ENCODE data around the gene LFNG.

LFNG gene

DNA sequence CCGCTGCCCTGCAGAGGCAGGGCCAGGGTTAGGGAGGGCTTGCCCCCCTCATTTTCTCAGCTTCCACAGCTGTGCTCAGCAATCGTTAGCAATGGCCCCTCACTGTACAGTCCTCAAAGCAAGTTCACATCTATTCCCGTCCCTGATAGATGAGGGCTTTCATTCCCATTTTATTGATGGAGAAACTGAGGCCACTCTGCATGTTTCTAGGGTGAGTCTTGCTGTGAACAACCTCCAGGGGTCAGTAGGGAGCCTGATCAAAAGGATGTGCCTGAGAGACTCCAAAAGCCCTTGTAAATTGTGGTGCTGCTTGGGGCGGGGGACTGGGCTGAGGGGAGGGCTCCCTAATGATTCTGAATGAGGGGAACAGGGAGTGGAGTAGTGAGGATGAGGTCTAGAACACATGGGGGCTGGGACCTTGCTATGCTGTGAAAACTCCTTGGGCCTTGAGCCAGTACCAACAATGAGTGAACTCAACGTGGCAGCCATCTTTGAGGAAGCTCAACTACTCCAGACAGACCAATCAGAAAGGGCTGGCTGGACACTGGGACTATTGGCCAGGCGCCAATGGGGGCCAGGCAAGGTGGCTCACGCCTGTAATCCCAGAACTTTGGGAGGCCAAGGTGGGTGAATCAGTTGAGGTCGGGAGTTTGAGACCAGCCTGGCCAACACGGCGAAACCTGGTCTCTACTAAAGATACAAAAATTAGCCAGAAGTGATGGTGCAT, 36.7 kb upstream of the LFNG start:
- H3K36me3 ChIP-seq (ENCODE audit: low read depth) = no peaks in the 10 kb centered on the region
- no peak overlapping the region for H3K27ac ChIP-seq (ENCODE audit: poor library complexity, severe bottlenecking)
- peaks cover 3% of the 10 kb centered on the region for H3K9me3 ChIP-seq (ENCODE audit: severe bottlenecking)
- DNase-seq (ENCODE audit: low spot score) = no peak
- H3K4me3 ChIP-seq (ENCODE audit: severe bottlenecking) = no peak overlapping the region
- H3K4me1 ChIP-seq (ENCODE audit: insufficient read depth, poor library complexity, severe bottlenecking) = no peaks in the 10 kb centered on the region
- ATAC-seq (ENCODE audit: low read depth) = no peak
- H3K27me3 ChIP-seq (ENCODE audit: insufficient read depth, poor library complexity, severe bottlenecking) = no peaks in the 10 kb centered on the region
- TF ChIP-seq, protein P1, sequence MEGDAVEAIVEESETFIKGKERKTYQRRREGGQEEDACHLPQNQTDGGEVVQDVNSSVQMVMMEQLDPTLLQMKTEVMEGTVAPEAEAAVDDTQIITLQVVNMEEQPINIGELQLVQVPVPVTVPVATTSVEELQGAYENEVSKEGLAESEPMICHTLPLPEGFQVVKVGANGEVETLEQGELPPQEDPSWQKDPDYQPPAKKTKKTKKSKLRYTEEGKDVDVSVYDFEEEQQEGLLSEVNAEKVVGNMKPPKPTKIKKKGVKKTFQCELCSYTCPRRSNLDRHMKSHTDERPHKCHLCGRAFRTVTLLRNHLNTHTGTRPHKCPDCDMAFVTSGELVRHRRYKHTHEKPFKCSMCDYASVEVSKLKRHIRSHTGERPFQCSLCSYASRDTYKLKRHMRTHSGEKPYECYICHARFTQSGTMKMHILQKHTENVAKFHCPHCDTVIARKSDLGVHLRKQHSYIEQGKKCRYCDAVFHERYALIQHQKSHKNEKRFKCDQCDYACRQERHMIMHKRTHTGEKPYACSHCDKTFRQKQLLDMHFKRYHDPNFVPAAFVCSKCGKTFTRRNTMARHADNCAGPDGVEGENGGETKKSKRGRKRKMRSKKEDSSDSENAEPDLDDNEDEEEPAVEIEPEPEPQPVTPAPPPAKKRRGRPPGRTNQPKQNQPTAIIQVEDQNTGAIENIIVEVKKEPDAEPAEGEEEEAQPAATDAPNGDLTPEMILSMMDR (IDR thresholded peaks at IDR 0.05; ENCODE audit: poor library complexity, severe bottlenecking) = peak; percentile 5

DNA sequence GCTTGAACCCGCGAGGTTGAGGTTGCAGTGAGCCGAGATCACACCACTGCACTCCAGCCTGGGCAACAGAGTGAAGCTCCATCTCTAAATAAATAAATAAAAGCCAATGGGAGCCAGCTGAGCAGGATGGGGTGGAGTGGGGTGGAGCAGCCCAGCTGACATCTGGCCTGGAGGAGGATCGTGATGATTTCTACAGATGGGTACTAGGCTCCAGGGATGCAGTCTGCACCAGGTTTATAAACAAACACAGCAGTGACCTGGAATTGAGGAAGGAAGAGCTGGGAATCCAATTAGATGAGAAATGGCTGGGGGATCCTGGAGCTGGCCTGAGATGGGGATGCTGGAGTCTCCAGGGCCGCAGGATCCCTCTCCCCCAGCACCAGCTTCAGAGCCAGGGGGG, 36.1 kb upstream of the LFNG start:
- Histone ChIP-seq H3K27ac (ENCODE audit: poor library complexity, severe bottlenecking) (no peak overlapping the region), H3K9me3 (ENCODE audit: severe bottlenecking) (peaks cover 3% of the 10 kb centered on the region), H3K4me1 (ENCODE audit: insufficient read depth, poor library complexity, severe bottlenecking) (no peaks in the 10 kb centered on the region), H3K4me3 (ENCODE audit: severe bottlenecking) (no peak overlapping the region), H3K27me3 (ENCODE audit: insufficient read depth, poor library complexity, severe bottlenecking) (no peaks in the 10 kb centered on the region), H3K36me3 (ENCODE audit: low read depth) (no peaks in the 10 kb centered on the region)
- ATAC-seq (ENCODE audit: low read depth) (no peak; the same call in 2 of the 3 replicates), DNase-seq (ENCODE audit: low spot score) (no peak)
- TF ChIP-seq, protein P1 (IDR thresholded peaks at IDR 0.05; ENCODE audit: poor library complexity, severe bottlenecking) = no peak

DNA sequence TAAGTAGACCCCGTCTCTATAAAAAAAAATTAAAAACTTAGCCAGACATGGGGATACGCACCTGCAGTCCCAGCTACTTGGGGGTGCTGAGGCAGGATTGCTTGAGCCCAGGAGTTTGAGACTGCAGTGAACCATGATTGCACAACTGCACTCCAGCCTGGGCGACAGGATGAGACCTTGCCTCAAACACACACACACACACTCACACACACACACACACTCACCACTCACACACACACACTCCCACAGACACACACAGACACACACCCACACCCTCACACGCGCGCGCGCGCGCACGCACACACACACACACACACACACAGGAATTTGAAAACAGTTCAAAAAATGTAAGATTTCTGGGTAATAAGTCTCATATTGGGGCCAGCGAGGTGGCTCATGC, 34.7 kb upstream of the LFNG start:
- Histone ChIP-seq H3K27ac (ENCODE audit: poor library complexity, severe bottlenecking) (no peak overlapping the region), H3K36me3 (ENCODE audit: low read depth) (no peaks in the 10 kb centered on the region), H3K27me3 (ENCODE audit: insufficient read depth, poor library complexity, severe bottlenecking) (no peaks in the 10 kb centered on the region), H3K4me3 (ENCODE audit: severe bottlenecking) (no peak overlapping the region), H3K9me3 (ENCODE audit: severe bottlenecking) (peaks cover 3% of the 10 kb centered on the region), H3K4me1 (ENCODE audit: insufficient read depth, poor library complexity, severe bottlenecking) (no peaks in the 10 kb centered on the region)
- ATAC-seq (ENCODE audit: low read depth) (no peak), DNase-seq (ENCODE audit: low spot score) (no peak)
- TF ChIP-seq, protein P1 (IDR thresholded peaks at IDR 0.05; ENCODE audit: poor library complexity, severe bottlenecking) = no peak

DNA sequence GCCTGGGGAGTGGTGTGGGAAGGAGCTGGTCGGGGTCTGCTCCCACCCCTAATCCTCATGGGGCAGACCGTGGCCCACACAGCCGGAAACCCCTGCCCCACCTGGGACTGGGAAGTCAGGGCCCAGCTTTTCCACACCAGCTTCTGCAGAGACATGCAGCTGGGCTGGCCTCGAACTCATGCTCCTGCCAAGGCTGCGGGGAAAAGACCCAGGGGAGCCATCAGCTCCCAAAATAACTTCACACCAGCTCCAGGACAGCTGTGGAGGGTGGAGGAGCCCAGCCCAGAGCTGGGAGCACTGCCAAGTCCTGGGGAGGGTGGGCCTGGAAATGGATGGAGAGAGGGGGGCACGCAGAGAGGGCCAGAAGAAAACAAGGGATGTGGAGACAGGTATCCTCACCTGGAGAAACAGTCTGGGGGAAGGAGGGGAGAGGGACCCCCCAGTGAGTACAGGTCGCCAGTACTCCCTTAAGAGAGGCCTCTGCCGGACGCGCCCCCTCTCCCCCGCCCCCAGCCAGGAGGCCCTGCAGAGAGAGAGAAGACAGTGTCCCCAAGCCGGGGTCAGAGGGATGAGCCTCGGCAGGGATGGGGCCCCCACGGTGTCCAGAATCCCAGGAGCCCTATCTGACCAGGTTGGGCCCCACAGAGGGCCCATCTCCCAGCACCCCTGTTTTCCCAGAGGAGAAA, 31.8 kb upstream of the LFNG start:
- no peak for DNase-seq (ENCODE audit: low spot score)
- no peak overlapping the region for H3K4me3 ChIP-seq (ENCODE audit: severe bottlenecking)
- TF ChIP-seq, protein P1 (IDR thresholded peaks at IDR 0.05; ENCODE audit: poor library complexity, severe bottlenecking) = no peak
- no peaks in the 10 kb centered on the region for H3K27me3 ChIP-seq (ENCODE audit: insufficient read depth, poor library complexity, severe bottlenecking)
- ATAC-seq (ENCODE audit: low read depth) = no peak
- peaks cover 3% of the 10 kb centered on the region for H3K9me3 ChIP-seq (ENCODE audit: severe bottlenecking)
- no peaks in the 10 kb centered on the region for H3K4me1 ChIP-seq (ENCODE audit: insufficient read depth, poor library complexity, severe bottlenecking)
- no peaks in the 10 kb centered on the region for H3K36me3 ChIP-seq (ENCODE audit: low read depth)
- no peak overlapping the region for H3K27ac ChIP-seq (ENCODE audit: poor library complexity, severe bottlenecking)

DNA sequence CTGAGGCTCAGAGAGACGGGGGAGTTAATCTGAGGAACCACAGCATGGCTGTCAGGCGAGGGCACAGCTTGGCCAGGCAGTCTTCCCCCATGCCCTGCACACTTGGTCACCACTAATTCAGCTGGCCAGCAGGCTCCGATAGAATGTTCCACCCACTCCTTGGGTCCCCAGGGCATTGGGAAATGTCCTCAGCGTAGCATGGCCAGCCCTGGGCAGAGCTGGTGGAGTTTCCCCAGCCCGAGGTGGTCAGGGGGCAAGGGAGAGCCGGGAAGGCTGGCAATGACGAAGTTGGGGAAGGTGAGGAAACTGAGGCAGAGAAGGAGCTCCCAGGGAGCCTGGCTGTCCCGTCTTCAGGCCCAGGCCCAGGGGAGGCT, 31.3 kb upstream of the LFNG start:
- ATAC-seq (ENCODE audit: low read depth) (no peak), DNase-seq (ENCODE audit: low spot score) (no peak)
- Histone ChIP-seq H3K9me3 (ENCODE audit: severe bottlenecking) (no peaks in the 10 kb centered on the region), H3K4me1 (ENCODE audit: insufficient read depth, poor library complexity, severe bottlenecking) (no peaks in the 10 kb centered on the region), H3K27ac (ENCODE audit: poor library complexity, severe bottlenecking) (no peak overlapping the region), H3K27me3 (ENCODE audit: insufficient read depth, poor library complexity, severe bottlenecking) (no peaks in the 10 kb centered on the region), H3K36me3 (ENCODE audit: low read depth) (no peaks in the 10 kb centered on the region), H3K4me3 (ENCODE audit: severe bottlenecking) (no peak overlapping the region)
- TF ChIP-seq, protein P1 (IDR thresholded peaks at IDR 0.05; ENCODE audit: poor library complexity, severe bottlenecking) = no peak

All from RWPE2 (cell line).